Measurements from ENCODE around the gene DTNBP1. TPM values are rescaled to one million over a fixed set of nuclear protein-coding genes. Genes with fewer than 3 reads are reported as not detected.

The DTNBP1 gene
- polyA plus RNA-seq, 10 donors: 12.2 to 21.5 (median 17.7) TPM

DNA sequence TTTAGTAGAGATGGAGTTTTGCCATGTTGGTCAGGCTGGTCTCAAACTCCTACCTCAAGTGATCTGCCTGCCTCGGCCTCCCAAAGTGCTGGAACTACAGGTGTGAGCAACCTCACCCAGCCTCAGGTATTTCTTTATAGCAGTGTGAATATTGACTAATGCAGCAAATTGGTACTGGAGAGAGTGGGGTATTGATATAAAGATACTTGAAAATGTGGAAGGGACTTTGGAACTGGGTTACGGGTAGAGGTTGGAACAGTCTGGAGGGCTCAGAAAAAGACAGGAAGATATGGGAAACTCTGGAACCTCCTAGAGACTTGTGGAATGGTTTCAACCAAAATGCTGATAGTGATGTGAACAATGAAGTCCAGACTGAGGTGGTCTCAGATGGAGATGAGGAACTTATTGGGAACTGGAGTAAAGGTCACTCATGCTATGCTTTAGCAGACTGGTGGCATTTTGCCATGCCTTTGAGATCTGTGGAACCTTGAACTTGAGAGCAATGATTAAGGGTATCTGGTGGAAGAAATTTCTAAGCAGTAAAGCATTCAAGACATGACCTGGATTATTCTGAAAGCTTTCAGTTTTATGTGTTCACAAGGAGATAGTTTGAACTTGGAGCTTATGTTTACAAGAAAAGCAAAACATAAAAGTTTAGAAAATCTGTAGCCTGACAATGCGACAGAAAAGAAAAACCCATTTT, 127.2 kb downstream of the DTNBP1 start:
- DNase-seq: no peak

GRCh38 chr6:15534974-15535373, 127.9 kb downstream of the DTNBP1 start:
- no peak for DNase-seq

DNA sequence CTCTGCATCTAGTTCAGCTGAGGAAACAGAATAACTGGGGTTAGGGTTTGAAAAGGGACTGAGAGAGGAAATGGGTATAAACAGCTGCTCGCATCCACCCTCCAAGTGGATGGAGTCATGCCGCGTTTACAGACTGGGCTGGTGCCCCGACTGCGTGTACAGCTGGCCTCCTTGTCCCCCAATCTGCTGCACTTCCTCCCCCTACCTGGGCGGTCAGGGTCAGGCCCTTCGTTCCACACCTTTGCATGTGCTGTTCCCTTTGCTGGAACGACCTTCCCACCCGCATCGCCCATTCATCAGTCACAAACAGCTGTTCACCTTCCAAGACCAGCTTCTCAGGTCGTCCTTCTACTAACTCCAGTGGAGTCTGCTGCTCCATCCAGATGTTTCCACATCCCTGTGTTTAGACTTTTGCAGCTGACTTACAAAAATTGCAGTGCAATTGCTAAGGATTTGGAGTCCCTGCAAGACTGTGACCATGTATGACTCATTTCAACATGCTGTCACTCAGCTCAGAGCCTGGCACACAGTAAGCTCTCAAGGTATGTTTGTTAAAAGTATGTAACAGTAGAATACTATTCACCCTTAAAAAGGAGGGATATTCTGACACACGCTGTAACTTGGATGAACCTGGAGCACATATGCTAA, 129.3 kb downstream of the DTNBP1 start:
- DNase-seq: no peak

DNA sequence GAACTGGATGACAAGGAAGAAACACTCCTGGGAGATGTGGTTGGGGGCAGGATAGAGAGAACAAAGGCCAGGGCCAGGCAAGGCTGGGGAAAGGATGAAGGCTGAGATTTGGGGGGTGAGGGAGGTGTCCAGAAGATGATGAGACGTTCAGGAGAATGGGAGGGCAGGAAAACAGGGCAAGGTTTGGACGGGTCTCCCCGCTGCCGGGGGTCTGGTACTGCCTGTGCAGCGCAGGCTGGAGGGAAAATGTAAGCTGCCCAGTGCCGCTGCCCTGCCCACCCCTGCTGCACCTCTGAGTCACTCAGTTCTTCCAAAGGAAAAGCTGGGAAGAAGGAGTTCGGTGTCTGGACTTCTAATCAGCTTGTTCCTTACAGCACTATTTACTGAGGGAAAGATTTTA, 130.9 kb downstream of the DTNBP1 start:
- DNase-seq: no peak

- no peak for DNase-seq
Observed at GRCh38 chr6:15530411-15530810, 132.4 kb downstream of the DTNBP1 start.

DNA sequence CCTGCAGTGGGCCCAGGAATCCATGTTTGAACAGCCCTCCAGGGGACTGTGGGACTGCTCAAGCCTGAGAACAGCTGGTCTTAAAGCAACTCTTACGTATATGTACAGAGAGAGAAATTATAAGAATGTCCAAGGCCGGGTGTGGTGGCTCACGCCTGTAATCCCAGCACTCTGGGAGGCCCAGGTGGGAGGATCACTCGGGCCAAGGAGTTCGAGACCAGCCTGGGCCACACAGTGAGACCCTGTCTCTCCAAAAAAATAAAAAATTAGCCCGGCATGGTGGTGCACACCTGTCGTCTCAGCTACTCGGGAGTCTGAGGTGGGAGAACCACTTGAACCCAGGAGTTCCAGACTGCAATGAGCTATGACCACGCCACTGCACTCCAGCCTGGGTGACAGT, 134.0 kb downstream of the DTNBP1 start:
- no peak for DNase-seq

GRCh38 chr6:15527838-15528617, 134.8 kb downstream of the DTNBP1 start:
- DNase-seq: no peak

- no peak for DNase-seq
Observed at GRCh38 chr6:15526212-15526701, 136.6 kb downstream of the DTNBP1 start.

- DNase-seq: no peak
Observed at GRCh38 chr6:15524861-15525401, 137.9 kb downstream of the DTNBP1 start.

DNA sequence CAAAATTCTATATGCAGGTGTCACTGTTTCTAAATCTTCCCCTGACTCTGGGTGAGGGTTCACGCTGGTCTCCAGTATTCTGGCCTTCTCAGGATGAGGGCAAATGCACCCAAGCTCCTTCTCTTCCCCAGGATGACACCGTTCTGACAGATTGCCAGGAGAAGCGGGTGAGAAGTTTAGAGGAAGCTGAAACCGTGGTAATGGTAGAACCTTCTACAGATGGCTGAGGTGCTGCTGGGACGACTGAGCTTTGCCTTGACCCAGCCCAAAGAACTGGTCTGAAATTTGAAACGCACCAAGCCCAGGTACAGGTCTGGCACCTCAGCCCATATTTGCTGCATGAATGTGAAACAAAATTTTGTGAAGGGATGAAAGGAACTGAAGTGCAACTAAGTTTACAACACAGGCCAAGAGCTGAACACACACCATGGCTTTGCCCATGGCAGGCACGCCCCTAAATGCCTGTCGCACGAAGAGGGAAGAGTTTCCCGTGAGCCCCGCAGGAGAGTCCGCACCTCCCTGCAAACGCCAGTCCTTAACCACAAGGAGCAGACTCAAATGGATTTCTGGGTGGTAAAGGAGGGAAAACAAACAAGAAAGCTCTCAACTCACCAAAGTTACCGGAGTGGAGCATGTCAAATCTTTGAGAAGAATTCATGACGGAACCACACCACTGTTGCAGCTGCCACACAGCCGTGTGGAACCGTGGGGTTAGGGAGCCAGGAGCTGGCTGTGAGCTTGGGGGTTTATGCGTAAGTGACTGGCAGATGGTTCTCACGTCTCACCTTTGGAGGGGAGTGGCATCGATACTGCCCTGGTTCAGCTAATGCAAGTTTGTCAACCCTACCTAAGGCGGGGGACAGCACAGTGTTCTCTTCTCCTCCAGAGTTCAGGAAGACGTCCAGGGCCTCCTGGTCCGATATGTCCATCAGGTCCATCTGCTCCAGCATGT, 138.9 kb downstream of the DTNBP1 start:
- no peak for DNase-seq

DNA sequence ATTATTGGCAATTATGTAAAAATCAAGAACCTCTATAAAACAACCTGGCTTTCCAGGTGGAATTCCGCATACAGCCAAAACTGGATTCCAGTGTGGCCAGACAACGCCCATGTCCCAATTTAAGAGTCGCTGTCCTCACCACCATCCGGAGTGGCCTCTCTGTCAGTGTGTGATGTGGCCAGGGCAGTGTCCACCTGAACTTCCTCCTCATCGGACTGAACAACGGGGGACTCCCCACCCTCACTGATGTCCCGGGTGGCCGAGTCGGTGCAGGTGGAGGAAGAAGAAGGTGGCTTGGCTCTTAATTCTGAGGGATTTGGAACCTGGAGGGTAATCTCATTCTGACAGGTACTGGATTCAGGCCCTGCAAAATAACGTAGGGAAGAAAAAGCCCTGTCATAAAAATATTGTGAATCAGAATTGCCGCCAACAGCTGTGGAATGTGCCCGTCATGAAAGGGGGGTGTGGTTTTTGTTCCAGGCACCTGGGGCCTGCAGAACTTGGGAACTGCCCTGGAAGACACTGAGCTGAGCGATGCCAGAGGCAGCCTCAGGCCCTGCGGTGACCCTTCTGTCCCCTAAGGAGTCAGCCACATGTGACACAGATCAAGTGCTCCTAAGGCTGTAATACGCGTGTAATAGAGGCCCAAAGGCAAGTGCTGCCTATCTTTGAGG, 139.8 kb downstream of the DTNBP1 start:
- DNase-seq: no peak

- peak in 1 of 3 donors; percentile 14 for DNase-seq
Observed at GRCh38 chr6:15522427-15522826, 140.4 kb downstream of the DTNBP1 start.

DNA sequence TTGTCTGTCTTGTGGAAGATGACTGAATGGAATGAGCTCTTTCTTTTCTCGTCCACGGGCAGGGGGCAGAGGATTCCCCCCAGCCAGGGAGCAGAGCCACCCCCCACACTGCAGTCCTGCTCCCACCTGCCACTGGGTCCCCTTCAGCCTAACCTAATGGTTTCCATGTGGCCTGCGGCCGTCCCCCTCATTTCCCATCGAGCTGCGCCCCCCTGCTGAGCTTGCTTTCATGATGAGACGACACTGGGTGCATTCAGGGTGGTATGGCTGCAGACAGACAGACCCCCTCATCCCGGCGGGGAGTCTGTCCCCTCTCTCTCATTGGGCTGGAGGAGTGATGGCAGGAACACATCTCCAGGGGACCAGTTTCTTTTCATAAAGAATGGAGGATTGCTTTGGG, 140.8 kb downstream of the DTNBP1 start:
- no peak for DNase-seq

DNA sequence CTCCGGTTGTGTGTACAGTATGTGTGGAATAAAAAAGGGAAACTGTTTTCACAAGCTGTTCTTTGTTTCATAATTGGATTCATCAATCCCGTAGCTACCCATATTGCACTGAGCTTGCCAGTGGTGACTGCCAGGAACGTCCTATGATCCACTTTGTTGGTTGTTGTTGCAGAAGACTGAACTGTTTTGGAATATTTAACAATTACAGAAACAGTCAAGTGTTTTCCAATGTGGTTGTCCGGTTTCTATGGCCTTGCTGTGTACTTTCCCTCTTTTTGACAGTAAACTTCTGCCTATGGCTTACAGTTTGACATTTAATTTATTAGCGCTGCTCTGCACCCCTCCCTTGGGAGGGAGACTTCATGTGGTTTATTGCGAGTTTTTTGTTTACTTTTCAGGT, 141.2 kb downstream of the DTNBP1 start:
- DNase-seq: no peak

DNA sequence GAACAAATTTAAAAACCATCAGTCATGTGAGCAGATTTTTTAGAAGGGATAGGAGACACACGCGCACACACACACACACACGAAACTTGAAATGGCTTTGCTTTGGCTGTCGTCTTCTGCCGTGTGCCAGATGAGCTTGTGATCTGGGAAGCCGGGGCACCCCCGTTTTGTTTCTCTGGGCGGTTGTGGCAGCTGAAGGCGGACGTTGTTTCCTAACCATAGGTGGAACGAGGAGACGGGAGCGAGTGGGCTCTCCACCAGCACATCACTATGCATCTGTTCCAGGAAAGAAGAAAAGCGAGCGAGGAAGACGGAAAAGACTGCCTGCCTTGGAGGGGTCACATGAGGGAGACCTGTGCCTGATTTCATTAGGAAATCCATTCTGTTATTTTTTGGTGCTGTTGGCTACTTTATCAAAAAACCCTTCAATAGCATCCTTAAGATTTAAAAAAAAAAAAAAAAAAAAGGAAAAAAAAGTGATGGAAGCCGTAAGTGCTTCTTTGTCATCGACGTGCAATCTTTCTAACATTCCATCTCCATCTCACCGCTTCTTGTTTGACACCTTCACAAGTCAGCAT, 142.1 kb downstream of the DTNBP1 start:
- no peak for DNase-seq

- no peak for DNase-seq
Observed at GRCh38 chr6:15519681-15520080, 143.1 kb downstream of the DTNBP1 start.

GRCh38 chr6:15518878-15519277, 143.9 kb downstream of the DTNBP1 start:
- DNase-seq: no peak

GRCh38 chr6:15518057-15518456, 144.8 kb downstream of the DTNBP1 start:
- DNase-seq: no peak

GRCh38 chr6:15517600-15517999, 145.2 kb downstream of the DTNBP1 start:
- DNase-seq: no peak

DNA sequence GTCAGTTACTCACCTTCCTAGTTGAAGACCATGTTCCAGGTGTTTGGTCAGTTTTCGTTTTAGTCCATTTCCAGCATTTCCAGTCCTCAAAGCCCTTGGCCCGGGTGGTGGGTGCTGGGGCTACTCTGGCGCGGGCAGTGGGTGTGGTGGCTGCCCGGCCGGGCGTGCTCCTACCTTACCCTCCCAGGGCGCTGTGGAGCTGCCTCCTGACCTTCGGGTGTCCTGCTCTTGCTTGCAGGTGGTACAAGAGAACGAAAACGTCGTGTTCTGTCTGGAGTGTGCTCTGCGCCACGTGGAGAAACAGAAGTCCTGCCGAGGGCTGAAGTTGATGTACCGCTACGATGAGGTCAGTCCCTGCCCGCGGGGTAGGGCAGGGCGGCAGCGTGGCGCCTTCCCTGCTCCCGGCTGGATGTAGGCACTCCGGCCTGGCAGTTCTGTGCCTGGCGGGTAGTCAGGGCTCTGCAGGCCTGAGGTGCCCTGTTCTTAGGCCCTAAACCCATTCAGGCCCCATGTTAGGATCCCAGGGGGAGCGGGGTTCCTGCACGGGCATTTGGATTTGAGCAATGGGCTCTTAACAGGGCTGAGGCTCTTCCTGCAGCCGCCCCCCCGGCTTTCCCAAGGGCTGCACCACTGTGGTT, 145.8 kb downstream of the DTNBP1 start:
- no peak for DNase-seq

Measured in muscle of back (tissue), 11 donors.